ENCODE results near the gene LRRC71. TPM values are rescaled to one million over a fixed set of nuclear protein-coding genes. Genes with fewer than 3 reads are reported as not detected.

The LRRC71 gene
- total RNA-seq, 4 donors from 2014 or later, result not detected

GRCh38 chr1:156905176-156905575, 15.3 kb upstream of the LRRC71 start:
- Histone ChIP-seq H3K27me3 (no peaks in the 10 kb centered on the region), H3K4me1 (peaks cover 0 to 7% (median 0%) of the 10 kb centered on the region in 4 donors), H3K27ac (no peak overlapping the region), H3K9me3 (no peaks in the 10 kb centered on the region), H3K36me3 (no peaks in the 10 kb centered on the region), H3K4me3 (no peak overlapping the region)
- no peak for TF ChIP-seq CTCF (IDR thresholded peaks at IDR 0.05)
- TF ChIP-seq POLR2A (IDR thresholded peaks at IDR 0.05), result no peak
- no peak for DNase-seq

- H3K27me3 ChIP-seq, result no peaks in the 10 kb centered on the region
Observed at GRCh38 chr1:156905651-156906050, 14.8 kb upstream of the LRRC71 start.

GRCh38 chr1:156906206-156906906, 14.1 kb upstream of the LRRC71 start:
- Histone ChIP-seq H3K36me3 (no peaks in the 10 kb centered on the region), H3K9me3 (no peaks in the 10 kb centered on the region), H3K27ac (no peak overlapping the region), H3K4me1 (peaks cover 0 to 12% (median 0%) of the 10 kb centered on the region in 4 donors), H3K4me3 (no peak overlapping the region), H3K27me3 (no peaks in the 10 kb centered on the region)
- no peak for TF ChIP-seq CTCF (IDR thresholded peaks at IDR 0.05)
- TF ChIP-seq POLR2A (IDR thresholded peaks at IDR 0.05), result no peak
- DNase-seq, result no peak

More at GRCh38 chr1:156905651-156906050, 14.8 kb upstream of the LRRC71 start:
- Histone ChIP-seq H3K4me3 (no peak overlapping the region), H3K27ac (no peak overlapping the region), H3K36me3 (no peaks in the 10 kb centered on the region), H3K9me3 (no peaks in the 10 kb centered on the region), H3K4me1 (peaks cover 0 to 11% (median 0%) of the 10 kb centered on the region in 4 donors)
- no peak for DNase-seq
- TF ChIP-seq CTCF (IDR thresholded peaks at IDR 0.05) (no peak), POLR2A (IDR thresholded peaks at IDR 0.05) (no peak)

- Histone ChIP-seq H3K4me1 (peaks cover 0 to 12% (median 0%) of the 10 kb centered on the region in 4 donors), H3K27me3 (no peaks in the 10 kb centered on the region), H3K4me3 (no peak overlapping the region), H3K9me3 (no peaks in the 10 kb centered on the region), H3K36me3 (peaks cover 0 to 6% (median 0%) of the 10 kb centered on the region in 3 donors), H3K27ac (no peak overlapping the region)
- DNase-seq, result no peak
- no peak for TF ChIP-seq POLR2A (IDR thresholded peaks at IDR 0.05)
- TF ChIP-seq CTCF (IDR thresholded peaks at IDR 0.05), result no peak
Observed at GRCh38 chr1:156908541-156908940, 11.9 kb upstream of the LRRC71 start.

GRCh38 chr1:156908955-156909354, 11.5 kb upstream of the LRRC71 start:
- TF ChIP-seq CTCF (IDR thresholded peaks at IDR 0.05) (no peak), POLR2A (IDR thresholded peaks at IDR 0.05) (no peak)
- no peaks in the 10 kb centered on the region for H3K27me3 ChIP-seq
- H3K36me3 ChIP-seq, result peaks cover 0 to 6% (median 0%) of the 10 kb centered on the region in 3 donors
- H3K4me3 ChIP-seq, result no peak overlapping the region
- DNase-seq, result no peak
- no peak overlapping the region for H3K27ac ChIP-seq
- no peaks in the 10 kb centered on the region for H3K9me3 ChIP-seq
- peaks cover 0 to 12% (median 0%) of the 10 kb centered on the region in 4 donors for H3K4me1 ChIP-seq

All from Peyer's patch (tissue), 4 donors.